NCI-H1105 treated with DMSO at 0.1 percent for 48 hours (cell line): ENCODE measurements around the gene IQGAP3.
"Not testable (repeated sequence)": the region's sequence is repeated elsewhere in the genome, so short reads cannot be mapped to it uniquely, and the experiment has no call there.

Experiments
- DNase-seq: peaks from one replicate; lab custom pipeline; 2025; lab: John Stamatoyannopoulos, UW

Gene IQGAP3

GRCh38 chr1:156594190-156594589 is 21.8 kb upstream of the IQGAP3 start:
- DNase-seq: no peak

GRCh38 chr1:156593661-156593989 is 21.3 kb upstream of the IQGAP3 start:
- no peak for DNase-seq

- no peak for DNase-seq
Measured at GRCh38 chr1:156592910-156593660, 20.7 kb upstream of the IQGAP3 start.

GRCh38 chr1:156592158-156592909 is 20.0 kb upstream of the IQGAP3 start:
- no peak for DNase-seq

- DNase-seq: peak; percentile 69
Measured at GRCh38 chr1:156591432-156592157, 19.2 kb upstream of the IQGAP3 start, which contains the start of gene NAXE. NAXE (plus strand) TSS chr1:156591776; CDS start chr1:156591805, 29 bp downstream.

- no peak for DNase-seq
Measured at GRCh38 chr1:156591181-156591431, 18.7 kb upstream of the IQGAP3 start.

GRCh38 chr1:156590326-156591180 is 18.2 kb upstream of the IQGAP3 start:
- DNase-seq: no peak

- DNase-seq: no peak
Measured at GRCh38 chr1:156589546-156589945, 17.2 kb upstream of the IQGAP3 start.

- not testable (repeated sequence) for DNase-seq
Measured at GRCh38 chr1:156587927-156588326, 15.6 kb upstream of the IQGAP3 start.

GRCh38 chr1:156586892-156587477 is 14.6 kb upstream of the IQGAP3 start:
- no peak for DNase-seq

- DNase-seq: no peak
Measured at GRCh38 chr1:156586323-156586722, 14.0 kb upstream of the IQGAP3 start.

GRCh38 chr1:156584813-156585212 is 12.4 kb upstream of the IQGAP3 start:
- peak; percentile 17 for DNase-seq

GRCh38 chr1:156583821-156584622 is 11.7 kb upstream of the IQGAP3 start:
- peak; percentile 69 for DNase-seq

- no peak for DNase-seq
Measured at GRCh38 chr1:156582388-156583017, 10.1 kb upstream of the IQGAP3 start.

- DNase-seq: no peak
Measured at GRCh38 chr1:156581661-156582387, 9.5 kb upstream of the IQGAP3 start.

GRCh38 chr1:156579472-156579871 is 7.1 kb upstream of the IQGAP3 start, which contains the start of gene TTC24:
TTC24 (plus strand) TSS chr1:156579723; CDS start chr1:156581365, 1,642 bp downstream.
- no peak for DNase-seq

GRCh38 chr1:156578055-156578454 is 5.7 kb upstream of the IQGAP3 start:
- no peak for DNase-seq

- DNase-seq: no peak
Measured at GRCh38 chr1:156577550-156577949, 5.2 kb upstream of the IQGAP3 start.

GRCh38 chr1:156574039-156574633 is 1.8 kb upstream of the IQGAP3 start:
- DNase-seq: no peak
